Measurements from ENCODE around the gene TMTC1. TPM values are rescaled to one million over a fixed set of nuclear protein-coding genes. Genes with fewer than 3 reads are reported as not detected.

TMTC1 gene
- total RNA-seq, 1 donor from 2014 or later = 1.4 TPM

DNA sequence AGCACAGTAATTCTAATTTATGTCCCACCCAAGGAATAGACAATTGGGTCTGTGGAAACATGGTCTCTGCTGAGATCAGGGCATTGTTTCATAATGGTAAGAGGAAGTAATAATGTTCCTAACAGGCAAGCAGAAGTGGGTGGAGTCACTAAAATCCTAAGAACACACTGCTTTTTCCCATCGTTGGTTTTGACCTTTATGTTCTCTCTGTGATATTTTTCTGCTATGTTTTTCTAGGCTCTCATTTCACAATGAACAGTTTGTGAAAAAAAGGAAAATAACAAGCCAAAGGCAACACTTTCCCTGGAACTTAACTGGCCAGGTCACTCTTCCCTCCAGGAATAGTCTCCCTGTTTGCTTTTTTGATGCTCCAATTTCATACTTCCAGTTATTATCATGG is 205.7 kb downstream of the TMTC1 start:
- Mint-ChIP-seq H3K4me1 (ENCODE audit: low read depth, unreplicated experiment) (peaks cover 11% of the 10 kb centered on the region), H3K4me3 (ENCODE audit: unreplicated experiment) (no peak overlapping the region), H3K36me3 (ENCODE audit: unreplicated experiment) (no peaks in the 10 kb centered on the region), H3K27me3 (ENCODE audit: unreplicated experiment) (no peaks in the 10 kb centered on the region), H3K27ac (ENCODE audit: unreplicated experiment) (no peak overlapping the region), H3K9me3 (ENCODE audit: unreplicated experiment) (peaks cover under 1% of the 10 kb centered on the region)
- TF ChIP-seq, protein P1, sequence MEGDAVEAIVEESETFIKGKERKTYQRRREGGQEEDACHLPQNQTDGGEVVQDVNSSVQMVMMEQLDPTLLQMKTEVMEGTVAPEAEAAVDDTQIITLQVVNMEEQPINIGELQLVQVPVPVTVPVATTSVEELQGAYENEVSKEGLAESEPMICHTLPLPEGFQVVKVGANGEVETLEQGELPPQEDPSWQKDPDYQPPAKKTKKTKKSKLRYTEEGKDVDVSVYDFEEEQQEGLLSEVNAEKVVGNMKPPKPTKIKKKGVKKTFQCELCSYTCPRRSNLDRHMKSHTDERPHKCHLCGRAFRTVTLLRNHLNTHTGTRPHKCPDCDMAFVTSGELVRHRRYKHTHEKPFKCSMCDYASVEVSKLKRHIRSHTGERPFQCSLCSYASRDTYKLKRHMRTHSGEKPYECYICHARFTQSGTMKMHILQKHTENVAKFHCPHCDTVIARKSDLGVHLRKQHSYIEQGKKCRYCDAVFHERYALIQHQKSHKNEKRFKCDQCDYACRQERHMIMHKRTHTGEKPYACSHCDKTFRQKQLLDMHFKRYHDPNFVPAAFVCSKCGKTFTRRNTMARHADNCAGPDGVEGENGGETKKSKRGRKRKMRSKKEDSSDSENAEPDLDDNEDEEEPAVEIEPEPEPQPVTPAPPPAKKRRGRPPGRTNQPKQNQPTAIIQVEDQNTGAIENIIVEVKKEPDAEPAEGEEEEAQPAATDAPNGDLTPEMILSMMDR (IDR thresholded peaks at IDR 0.05; ENCODE audit: partially characterized antibody, unreplicated experiment) = no peak
- DNase-seq = no peak

DNA sequence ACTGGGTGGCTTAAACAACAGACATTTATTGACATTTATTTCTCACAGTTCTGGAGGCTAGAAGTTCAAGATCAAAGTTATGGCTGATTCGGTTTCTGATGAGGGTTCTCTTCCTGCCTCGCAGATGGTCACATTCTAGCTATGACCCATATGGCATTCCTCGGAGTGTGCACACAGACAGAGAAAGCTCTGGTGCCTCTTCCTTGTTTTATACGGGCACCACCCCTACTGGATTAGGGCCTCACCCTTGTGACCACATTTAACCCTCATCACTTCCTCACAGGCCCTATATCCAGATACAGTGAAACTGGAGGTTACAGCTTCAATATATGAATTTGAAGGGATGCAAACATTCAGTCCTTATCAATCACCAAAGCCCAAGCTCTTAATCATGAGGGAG is 209.2 kb downstream of the TMTC1 start:
- no peak overlapping the region for H3K27ac Mint-ChIP-seq (ENCODE audit: unreplicated experiment)
- H3K4me1 Mint-ChIP-seq (ENCODE audit: low read depth, unreplicated experiment) = peaks cover 14% of the 10 kb centered on the region
- no peaks in the 10 kb centered on the region for H3K27me3 Mint-ChIP-seq (ENCODE audit: unreplicated experiment)
- TF ChIP-seq, protein P1 (IDR thresholded peaks at IDR 0.05; ENCODE audit: partially characterized antibody, unreplicated experiment) = no peak
- DNase-seq = no peak
- peaks cover 2% of the 10 kb centered on the region for H3K9me3 Mint-ChIP-seq (ENCODE audit: unreplicated experiment)
- H3K4me3 Mint-ChIP-seq (ENCODE audit: unreplicated experiment) = no peak overlapping the region
- H3K36me3 Mint-ChIP-seq (ENCODE audit: unreplicated experiment) = no peaks in the 10 kb centered on the region

DNA sequence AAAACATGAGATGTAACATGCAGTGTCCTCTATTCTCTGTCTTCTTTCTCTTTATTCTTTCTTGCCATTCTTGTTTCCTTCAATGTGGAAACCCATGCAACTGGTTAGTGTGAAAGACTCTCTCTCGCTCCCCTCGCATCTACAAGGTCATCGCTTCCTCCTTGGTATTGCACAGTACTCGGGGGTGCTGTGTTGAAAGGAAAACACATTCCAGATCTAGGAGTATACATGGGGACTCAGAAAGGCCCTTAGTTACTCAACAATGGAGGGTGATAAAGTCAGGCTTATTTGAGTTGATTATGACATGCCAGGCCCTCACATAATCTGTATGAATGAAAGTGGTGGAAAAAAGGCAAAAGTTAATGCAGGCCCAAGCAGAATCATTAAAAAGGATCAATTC is 210.8 kb downstream of the TMTC1 start:
- Mint-ChIP-seq H3K9me3 (ENCODE audit: unreplicated experiment) (peaks cover 2% of the 10 kb centered on the region), H3K27me3 (ENCODE audit: unreplicated experiment) (no peaks in the 10 kb centered on the region), H3K4me3 (ENCODE audit: unreplicated experiment) (no peak overlapping the region)

DNA sequence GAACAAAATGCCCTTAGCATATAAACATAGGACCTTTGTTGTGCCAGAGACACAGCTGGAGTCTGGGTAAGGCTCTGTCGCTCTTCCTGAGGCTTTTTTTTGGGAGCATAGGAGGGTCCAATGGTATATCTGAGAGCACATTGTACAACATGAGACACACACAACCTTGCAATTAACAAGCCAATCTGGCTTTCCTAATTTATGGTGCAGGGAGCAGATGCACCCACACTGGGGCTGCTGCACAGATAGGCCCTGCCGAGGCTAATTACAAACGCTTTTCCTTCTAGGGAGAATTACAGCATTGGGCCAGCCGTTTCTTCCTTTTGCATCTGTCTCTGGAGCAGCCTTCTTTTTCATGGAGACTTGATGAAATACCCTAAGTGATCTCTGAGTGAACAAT is 211.3 kb downstream of the TMTC1 start:
- Mint-ChIP-seq H3K27me3 (ENCODE audit: unreplicated experiment) (no peaks in the 10 kb centered on the region), H3K9me3 (ENCODE audit: unreplicated experiment) (peaks cover 2% of the 10 kb centered on the region), H3K4me1 (ENCODE audit: low read depth, unreplicated experiment) (peaks cover 14% of the 10 kb centered on the region), H3K36me3 (ENCODE audit: unreplicated experiment) (no peaks in the 10 kb centered on the region), H3K4me3 (ENCODE audit: unreplicated experiment) (no peak overlapping the region), H3K27ac (ENCODE audit: unreplicated experiment) (peak overlapping the region; percentile 9)
- TF ChIP-seq, protein P1 (IDR thresholded peaks at IDR 0.05; ENCODE audit: partially characterized antibody, unreplicated experiment) = no peak
- peak; percentile 31 for DNase-seq

More for the DNA sequence above, 210.8 kb downstream of the TMTC1 start:
- DNase-seq = no peak
- peak overlapping the region; percentile 9 for H3K27ac Mint-ChIP-seq (ENCODE audit: unreplicated experiment)
- peaks cover 14% of the 10 kb centered on the region for H3K4me1 Mint-ChIP-seq (ENCODE audit: low read depth, unreplicated experiment)
- H3K36me3 Mint-ChIP-seq (ENCODE audit: unreplicated experiment) = no peaks in the 10 kb centered on the region
- TF ChIP-seq, protein P1 (IDR thresholded peaks at IDR 0.05; ENCODE audit: partially characterized antibody, unreplicated experiment) = no peak

DNA sequence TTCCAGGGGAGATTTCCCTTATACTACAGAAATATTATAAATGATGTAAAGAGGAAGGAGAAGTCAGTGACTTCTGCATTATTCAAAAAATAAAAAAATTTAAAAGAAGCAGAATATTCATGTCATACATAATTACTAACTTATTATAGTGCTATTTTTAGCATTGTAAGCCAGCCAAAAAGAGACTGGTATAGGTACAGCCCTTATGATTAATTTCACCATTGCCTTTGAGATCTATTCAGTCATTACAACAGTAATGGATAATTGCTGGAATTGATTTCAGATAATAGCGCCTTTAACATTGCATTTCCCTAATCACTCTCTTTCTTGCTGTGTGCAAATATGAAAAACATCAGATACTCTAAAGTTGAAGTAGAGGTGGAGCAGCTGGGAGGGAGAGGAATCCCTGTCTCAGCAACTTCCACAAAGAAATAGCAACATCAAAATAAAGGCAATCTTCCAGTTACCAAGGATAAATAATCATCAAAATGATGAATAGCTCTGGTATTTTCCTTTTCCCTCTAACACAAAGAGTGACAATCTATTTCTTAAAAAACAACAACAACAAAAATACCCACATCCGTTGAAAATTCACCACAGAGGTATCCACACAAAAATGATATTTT is 214.5 kb downstream of the TMTC1 start:
- Mint-ChIP-seq H3K4me3 (ENCODE audit: unreplicated experiment) (no peak overlapping the region), H3K9me3 (ENCODE audit: unreplicated experiment) (peaks cover 2% of the 10 kb centered on the region), H3K27ac (ENCODE audit: unreplicated experiment) (no peak overlapping the region), H3K36me3 (ENCODE audit: unreplicated experiment) (peaks cover 6% of the 10 kb centered on the region), H3K27me3 (ENCODE audit: unreplicated experiment) (peaks cover 2% of the 10 kb centered on the region), H3K4me1 (ENCODE audit: low read depth, unreplicated experiment) (peaks cover 15% of the 10 kb centered on the region)
- TF ChIP-seq, protein P1 (IDR thresholded peaks at IDR 0.05; ENCODE audit: partially characterized antibody, unreplicated experiment) = no peak
- no peak for DNase-seq

Measured in glutamatergic neuron (in vitro differentiated cells).